ENCODE data around the gene SLC26A3.

DNA sequence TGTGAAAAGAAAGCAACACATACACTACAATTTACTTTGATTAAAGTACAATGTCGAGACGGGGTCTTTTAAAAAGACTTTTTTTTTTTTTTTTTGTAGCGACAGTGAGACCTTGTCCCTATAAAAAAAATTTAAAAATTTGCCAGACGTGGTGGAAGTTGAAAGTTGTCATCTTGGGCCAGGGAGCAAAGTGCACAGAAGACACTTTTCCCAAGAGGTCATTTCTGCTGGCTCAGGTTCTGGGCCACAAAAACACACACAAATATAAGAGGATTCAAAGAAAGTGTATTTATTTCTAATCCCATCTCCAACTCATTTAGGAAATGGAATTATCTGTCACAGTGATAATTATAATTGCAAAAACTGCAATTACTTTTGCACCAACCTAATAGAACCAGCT is 24.7 kb downstream of the SLC26A3 start:
- TF ChIP-seq TEAD4 (IDR thresholded peaks at IDR 0.05; ENCODE audit: low read depth, low read length) (no peak), HDAC6 (IDR thresholded peaks at IDR 0.05; ENCODE audit: low read depth, low read length) (no peak), POLR2A (IDR thresholded peaks at IDR 0.05; ENCODE audit: control extremely low read depth in 1 of 2, low read depth in 2 of 2, low read length in 2 of 2) (no peak), RFX5 (IDR thresholded peaks at IDR 0.05; ENCODE audit: borderline replicate concordance, low read depth, low read length) (no peak)
- TF ChIP-seq, protein P1, sequence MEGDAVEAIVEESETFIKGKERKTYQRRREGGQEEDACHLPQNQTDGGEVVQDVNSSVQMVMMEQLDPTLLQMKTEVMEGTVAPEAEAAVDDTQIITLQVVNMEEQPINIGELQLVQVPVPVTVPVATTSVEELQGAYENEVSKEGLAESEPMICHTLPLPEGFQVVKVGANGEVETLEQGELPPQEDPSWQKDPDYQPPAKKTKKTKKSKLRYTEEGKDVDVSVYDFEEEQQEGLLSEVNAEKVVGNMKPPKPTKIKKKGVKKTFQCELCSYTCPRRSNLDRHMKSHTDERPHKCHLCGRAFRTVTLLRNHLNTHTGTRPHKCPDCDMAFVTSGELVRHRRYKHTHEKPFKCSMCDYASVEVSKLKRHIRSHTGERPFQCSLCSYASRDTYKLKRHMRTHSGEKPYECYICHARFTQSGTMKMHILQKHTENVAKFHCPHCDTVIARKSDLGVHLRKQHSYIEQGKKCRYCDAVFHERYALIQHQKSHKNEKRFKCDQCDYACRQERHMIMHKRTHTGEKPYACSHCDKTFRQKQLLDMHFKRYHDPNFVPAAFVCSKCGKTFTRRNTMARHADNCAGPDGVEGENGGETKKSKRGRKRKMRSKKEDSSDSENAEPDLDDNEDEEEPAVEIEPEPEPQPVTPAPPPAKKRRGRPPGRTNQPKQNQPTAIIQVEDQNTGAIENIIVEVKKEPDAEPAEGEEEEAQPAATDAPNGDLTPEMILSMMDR (IDR thresholded peaks at IDR 0.05; ENCODE audit: control extremely low read depth in 1 of 3, insufficient read depth in 1 of 3, low read depth in 1 of 3, low read length in 3 of 3) = no peak
